Hepatocyte (in vitro differentiated cells): Measurements from ENCODE around the gene CX3CR1.

Source experiments
- CTCF ChIP-seq: fragments of 200-600 bp; sonication (generic); IDR thresholded peaks from 2 replicates; pipeline ENCODE4 v1.5.1; 2016; ENCODE audit warnings: antibody characterized with exemption, mild to moderate bottlenecking; ENCODE audit not compliant: poor library complexity
- EZH2 ChIP-seq: fragments of 200-600 bp; sonication (generic); IDR thresholded peaks from 2 replicates; pipeline ENCODE4 v1.6.1; 2016; ENCODE audit warnings: antibody characterized with exemption, mild to moderate bottlenecking, borderline replicate concordance

GRCh38 chr3:39255503-39256325 lies 24.1 kb downstream of the CX3CR1 start:
- TF ChIP-seq CTCF: no peak
- TF ChIP-seq EZH2: no peak
